Measurements from ENCODE around the gene MERTK.
"Not testable (repeated sequence)": the region's sequence is repeated elsewhere in the genome, so short reads cannot be mapped to it uniquely, and the experiment has no call there.

GRCh38 chr2:111852544-111852943 lies 45.9 kb upstream of the MERTK start:
- TF ChIP-seq, protein P1, sequence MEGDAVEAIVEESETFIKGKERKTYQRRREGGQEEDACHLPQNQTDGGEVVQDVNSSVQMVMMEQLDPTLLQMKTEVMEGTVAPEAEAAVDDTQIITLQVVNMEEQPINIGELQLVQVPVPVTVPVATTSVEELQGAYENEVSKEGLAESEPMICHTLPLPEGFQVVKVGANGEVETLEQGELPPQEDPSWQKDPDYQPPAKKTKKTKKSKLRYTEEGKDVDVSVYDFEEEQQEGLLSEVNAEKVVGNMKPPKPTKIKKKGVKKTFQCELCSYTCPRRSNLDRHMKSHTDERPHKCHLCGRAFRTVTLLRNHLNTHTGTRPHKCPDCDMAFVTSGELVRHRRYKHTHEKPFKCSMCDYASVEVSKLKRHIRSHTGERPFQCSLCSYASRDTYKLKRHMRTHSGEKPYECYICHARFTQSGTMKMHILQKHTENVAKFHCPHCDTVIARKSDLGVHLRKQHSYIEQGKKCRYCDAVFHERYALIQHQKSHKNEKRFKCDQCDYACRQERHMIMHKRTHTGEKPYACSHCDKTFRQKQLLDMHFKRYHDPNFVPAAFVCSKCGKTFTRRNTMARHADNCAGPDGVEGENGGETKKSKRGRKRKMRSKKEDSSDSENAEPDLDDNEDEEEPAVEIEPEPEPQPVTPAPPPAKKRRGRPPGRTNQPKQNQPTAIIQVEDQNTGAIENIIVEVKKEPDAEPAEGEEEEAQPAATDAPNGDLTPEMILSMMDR (IDR thresholded peaks at IDR 0.05) = not testable (repeated sequence)
- TF ChIP-seq POLR2A (IDR thresholded peaks at IDR 0.05) = not testable (repeated sequence)
